MM.1S (cell line): Measurements from ENCODE around the gene AKR7A2.

Experiments used
- CTCF ChIP-seq: fragments of 300-600 bp; sonication (generic); IDR thresholded peaks from 2 replicates; pipeline ENCODE4 v1.5.1; 2016; ENCODE audit warnings: antibody characterized with exemption, low read length, mixed read lengths
- EZH2 ChIP-seq: fragments of 300-600 bp; sonication (generic); optimal IDR thresholded peaks from 2 replicates; pipeline ENCODE3; 2017; ENCODE audit warnings: low read depth, mild to moderate bottlenecking, antibody characterized with exemption, low read length, mixed read lengths
- EZH2phosphoT487 ChIP-seq: fragments of 300-600 bp; sonication (generic); IDR thresholded peaks from 2 replicates; pipeline ENCODE4 v1.6.1; 2018; ENCODE audit warnings: antibody characterized with exemption, low read length

GRCh38 chr1:19258353-19258752, 53.6 kb downstream of the AKR7A2 start:
- TF ChIP-seq CTCF (no peak), EZH2 (no peak), EZH2phosphoT487 (no peak)
